ENCODE results near the gene RAB7A. TPM values are rescaled to one million over a fixed set of nuclear protein-coding genes. Genes with fewer than 3 reads are reported as not detected.

The RAB7A gene
- total and polyA plus RNA-seq, 2 of the 8 experiments (the other 6 are each of a cell fraction or from before 2014, with no cell fraction given), result 179 to 195 TPM

GRCh38 chr3:128861491-128861890 is 135.5 kb downstream of the RAB7A start:
- CTCF ChIA-PET (ENCODE audit: partially characterized antibody), result no interaction called here
- Histone ChIP-seq H4K8ac (ENCODE audit: extremely low read depth, insufficient read depth, low read length) (no peak overlapping the region), H4K20me1 (replicated peaks in 1 of 2; ENCODE audit: control insufficient read depth in 1 of 2, insufficient read depth in 2 of 2, low read length in 2 of 2) (no peaks in the 10 kb centered on the region), H3K23ac (ENCODE audit: insufficient read length) (no peak overlapping the region), H3K79me1 (ENCODE audit: low read depth, low read length) (no peaks in the 10 kb centered on the region), H2AK5ac (ENCODE audit: low read depth, low read length) (no peak overlapping the region), H2BK12ac (ENCODE audit: low read depth, low read length) (no peak overlapping the region), H2BK20ac (ENCODE audit: low read length) (no peak overlapping the region), H3K4ac (replicated peaks; ENCODE audit: insufficient read length, low read depth, low read length) (no peak overlapping the region), H2BK120ac (replicated peaks; ENCODE audit: low read depth, low read length) (no peak overlapping the region), H3K36me3 (ENCODE audit: control insufficient read depth in 2 of 4, insufficient read depth in 4 of 4, low read length in 3 of 4) (no peaks in the 10 kb centered on the region; a peak in 1 of 8 replicates), H3K27me3 (replicated peaks in 1 of 4; ENCODE audit: control insufficient read depth in 3 of 4, extremely low read depth in 1 of 4, insufficient read depth in 3 of 4, low read length in 3 of 4) (no peaks in the 10 kb centered on the region), H3K27ac (ENCODE audit: low read depth, low read length) (no peak overlapping the region), H3K56ac (replicated peaks; ENCODE audit: insufficient read length, low read depth, low read length) (no peak overlapping the region), H3K4me1 (replicated peaks in 1 of 4; ENCODE audit: control insufficient read depth in 3 of 4, insufficient read depth in 4 of 4, low read length in 3 of 4) (peaks cover 0 to 6% (median 0%) of the 10 kb centered on the region in 4 experiments; a peak in 1 of 7 replicates), H3K9me3 (ENCODE audit: insufficient read depth in 2 of 2, low read depth in 1 of 2, low read length in 1 of 2) (peaks cover 39 to 44% of the 10 kb centered on the region in 2 experiments), H3K18ac (ENCODE audit: extremely low read depth, low read length) (no peak overlapping the region), H2AFZ (ENCODE audit: low read length) (no peak overlapping the region), H3K79me2 (ENCODE audit: control insufficient read depth in 1 of 2, insufficient read depth in 2 of 2, low read length in 2 of 2) (no peaks in the 10 kb centered on the region), H3K4me3 (ENCODE audit: extremely low read depth in 1 of 4, insufficient read depth in 2 of 4, low read depth in 3 of 4, low read length in 4 of 4) (no peak overlapping the region), H3K4me2 (ENCODE audit: insufficient read depth in 1 of 2, low read depth in 2 of 2, low read length in 2 of 2) (no peak overlapping the region), H4K5ac (ENCODE audit: insufficient read length, low read depth, low read length) (no peak overlapping the region), H3K23me2 (ENCODE audit: low read depth, low read length) (no peaks in the 10 kb centered on the region), H3K14ac (ENCODE audit: insufficient read length) (no peak overlapping the region), H4K91ac (replicated peaks; ENCODE audit: insufficient read length, low read length) (no peak overlapping the region), H3K9ac (replicated peaks in 1 of 4; ENCODE audit: extremely low read depth in 1 of 4, low read depth in 3 of 4, low read length in 3 of 4) (no peak overlapping the region), H2BK15ac (ENCODE audit: low read length) (no peak overlapping the region), H2BK5ac (ENCODE audit: low read depth, low read length) (no peak overlapping the region)
- POLR2A ChIA-PET (ENCODE audit: partially characterized antibody), result no interaction called here
- 83% methylated on average over 6 of the region's 6 CpGs; no CpG with 5 or more reads in 1 of the 2 experiments for WGBS, 2 experiments (ENCODE audit: extremely low coverage in 1 of 2, insufficient coverage in 1 of 2, insufficient read length in 1 of 2, insufficient replicate concordance in 2 of 2, low coverage in 1 of 2, low lambda C conversion rate in 2 of 2, missing lambda C conversion rate in 1 of 2)
- DNase-seq (ENCODE audit: low read depth in 1 of 2, low spot score in 2 of 2) (no peak), FAIRE-seq (no peak)
- no peak for TF ChIP-seq TAF7 (optimal IDR thresholded peaks at IDR 0.05; ENCODE audit: borderline replicate concordance, low read depth, low read length)

Data from H1 (cell line).